ENCODE measurements around the gene OGDH. TPM values are rescaled to one million over a fixed set of nuclear protein-coding genes. Genes with fewer than 3 reads are reported as not detected.
"Not testable (repeated sequence)": the region's sequence is repeated elsewhere in the genome, so short reads cannot be mapped to it uniquely, and the experiment has no call there.

The OGDH gene
- total RNA-seq (2014; rRNA removed; shearing (Covaris generic)), result 28.5 and 35.3 TPM in 2 replicates
- 64.1 and 71.5 TPM in 2 replicates for polyA plus RNA-seq (2015; cell fraction: cytosol; rRNA removed)
- polyA plus RNA-seq (2015; cell fraction: nucleus; rRNA removed), result 29.8 and 36.0 TPM in 2 replicates

DNA sequence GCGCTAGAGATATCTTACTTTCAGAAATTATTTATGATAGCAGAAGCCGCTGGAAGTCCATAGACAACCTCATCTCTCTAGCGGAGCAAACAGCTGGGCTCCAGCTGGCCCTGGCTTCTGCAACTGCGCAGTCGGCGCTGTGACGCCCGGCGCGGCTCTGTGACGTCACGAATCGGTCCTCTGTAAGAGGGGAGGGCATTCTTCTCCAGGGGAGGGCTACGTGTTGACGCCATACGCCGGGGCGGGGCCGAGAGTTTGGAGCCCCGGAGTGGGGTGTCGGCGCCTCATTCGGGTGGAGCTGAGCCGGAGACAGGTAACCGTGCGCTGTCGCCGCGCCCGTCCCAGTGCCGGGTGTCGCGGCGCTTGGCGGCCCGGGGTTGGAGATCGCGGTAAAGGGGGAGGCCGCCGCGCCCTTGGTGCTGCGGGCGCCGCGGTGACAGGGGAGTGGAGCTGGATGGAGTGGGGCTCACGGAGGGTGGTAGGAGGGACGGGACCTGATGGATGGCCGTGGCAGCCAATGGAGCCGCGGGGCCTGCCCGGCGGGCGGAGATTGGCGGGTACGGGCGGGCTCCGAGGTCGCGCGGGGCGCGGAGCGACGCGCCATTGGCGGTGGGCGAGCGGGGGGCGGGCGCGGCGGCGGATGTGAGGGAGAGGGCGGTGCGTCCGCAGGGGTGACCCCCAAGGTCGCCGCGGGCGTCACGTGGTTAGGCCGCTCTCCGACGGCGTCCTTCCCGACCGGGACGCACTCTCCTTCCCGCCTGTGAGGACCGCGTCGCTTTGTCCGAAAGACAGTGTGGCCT, at the start of gene OGDH:
Gene OGDH (plus strand): TSS at position 287 of the 800 bp plus-strand sequence. CDS start 17,717 bp downstream, outside the sequence.
- in situ Hi-C loops (cut with HindIII; ENCODE audit: low pct_unique_long_range_greater_than_20kb, low sequenced_read_pairs), result no loop called here
- peak; percentile 99 for DNase-seq (ENCODE audit: low read depth, low spot score)

- no peak for DNase-seq (ENCODE audit: low read depth, low spot score)
- in situ Hi-C loops (cut with HindIII; ENCODE audit: low pct_unique_long_range_greater_than_20kb, low sequenced_read_pairs), result no loop called here
Observed at GRCh38 chr7:44557485-44557884, 48.9 kb upstream of the OGDH start.

DNA sequence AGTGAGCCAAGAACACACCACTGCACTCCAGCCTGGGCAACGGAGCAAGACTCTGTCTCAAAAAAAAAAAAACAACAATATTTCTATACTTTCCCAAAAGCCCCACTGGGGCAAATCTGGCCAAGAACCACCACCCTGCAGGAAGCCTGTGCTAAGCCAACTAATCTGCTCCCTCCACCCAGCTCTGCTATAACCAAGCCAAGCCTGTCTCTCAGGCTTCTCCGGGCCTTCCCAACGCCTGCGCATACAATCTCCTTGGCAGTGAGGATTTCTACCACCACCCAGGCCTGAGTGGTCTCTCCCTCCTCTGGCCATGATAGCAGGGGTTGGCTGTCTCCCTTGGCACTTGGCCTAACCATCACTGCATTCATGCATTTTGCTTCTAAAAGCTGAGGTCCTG, 46.9 kb upstream of the OGDH start:
- in situ Hi-C loops (cut with HindIII; ENCODE audit: low pct_unique_long_range_greater_than_20kb, low sequenced_read_pairs), result no loop called here
- DNase-seq (ENCODE audit: low read depth, low spot score), result no peak

DNA sequence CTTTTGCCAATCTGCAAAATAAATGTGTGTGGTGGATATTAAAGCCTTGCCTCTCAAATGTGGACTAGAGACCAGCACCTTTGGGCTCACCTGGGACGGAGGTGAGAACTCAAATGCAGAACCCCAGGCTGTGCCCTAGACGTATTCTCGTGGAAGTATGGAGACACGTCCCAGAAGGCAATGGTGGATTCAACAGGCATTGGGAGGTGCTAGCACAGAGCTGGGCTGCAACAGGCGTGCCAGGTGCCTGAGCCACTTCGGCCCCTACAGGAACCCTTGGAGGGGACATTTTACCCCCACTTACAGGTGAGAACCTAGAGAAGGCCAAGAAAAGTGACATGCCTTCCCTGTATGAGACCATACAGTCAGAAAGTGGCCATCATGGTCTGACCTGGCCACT, 44.9 kb upstream of the OGDH start:
- in situ Hi-C loops (cut with HindIII; ENCODE audit: low pct_unique_long_range_greater_than_20kb, low sequenced_read_pairs), result no loop called here

GRCh38 chr7:44561962-44562621, 44.3 kb upstream of the OGDH start:
- in situ Hi-C loops (cut with HindIII; ENCODE audit: low pct_unique_long_range_greater_than_20kb, low sequenced_read_pairs), result no loop called here
- DNase-seq (ENCODE audit: low read depth, low spot score), result no peak

More for the DNA sequence above, 44.9 kb upstream of the OGDH start:
- DNase-seq (ENCODE audit: low read depth, low spot score), result no peak

- in situ Hi-C loops (cut with HindIII; ENCODE audit: low pct_unique_long_range_greater_than_20kb, low sequenced_read_pairs); DNase-seq (ENCODE audit: low read depth, low spot score): not testable (repeated sequence)
Observed at GRCh38 chr7:44562622-44562962, 43.8 kb upstream of the OGDH start.

DNA sequence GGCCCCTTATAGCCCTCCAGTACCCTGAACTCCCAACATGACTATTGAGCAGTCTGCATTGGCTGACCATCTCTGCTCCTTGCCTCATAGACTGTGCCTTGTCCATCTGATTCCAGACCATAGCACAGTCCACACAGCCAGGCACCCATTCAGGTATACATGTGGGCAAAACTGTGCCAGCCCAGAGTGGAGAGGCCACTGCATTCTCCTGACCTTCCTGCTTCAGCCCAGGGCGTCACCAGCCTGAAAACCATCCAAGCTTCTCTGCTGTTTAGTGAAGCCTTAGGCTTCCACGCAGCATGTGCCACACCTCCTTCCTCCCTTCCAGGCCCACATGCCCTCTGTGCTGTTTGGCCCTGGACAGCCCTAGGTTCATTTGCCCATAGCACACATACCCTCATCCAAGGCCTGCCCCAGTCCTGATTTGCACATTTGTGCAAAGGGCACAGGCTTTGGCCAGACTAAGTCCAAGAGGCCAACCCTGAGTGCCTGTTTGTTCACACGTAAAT, 43.2 kb upstream of the OGDH start:
- DNase-seq (ENCODE audit: low read depth, low spot score), result no peak
- in situ Hi-C loops (cut with HindIII; ENCODE audit: low pct_unique_long_range_greater_than_20kb, low sequenced_read_pairs), result no loop called here

DNA sequence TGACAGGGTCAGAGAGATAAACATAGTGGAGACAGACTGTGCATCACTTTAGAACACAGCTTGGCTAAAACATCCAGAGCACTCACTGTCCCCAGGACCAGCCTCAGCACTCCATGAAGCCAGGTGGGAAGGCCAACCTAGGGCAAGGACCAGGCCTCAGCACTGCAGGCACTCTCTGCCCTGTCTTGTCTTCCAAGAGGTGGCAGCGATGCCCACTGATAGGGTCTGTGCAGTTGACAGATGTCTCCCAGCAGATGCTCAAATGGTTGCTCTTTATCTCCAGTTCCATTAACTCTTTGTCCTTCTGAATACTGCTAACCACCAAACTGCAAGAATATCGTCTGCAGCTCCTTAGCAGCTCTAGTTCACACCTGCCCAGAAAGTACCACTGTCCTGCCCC, 41.8 kb upstream of the OGDH start:
- no peak for DNase-seq (ENCODE audit: low read depth, low spot score)
- in situ Hi-C loops (cut with HindIII; ENCODE audit: low pct_unique_long_range_greater_than_20kb, low sequenced_read_pairs), result no loop called here

DNA sequence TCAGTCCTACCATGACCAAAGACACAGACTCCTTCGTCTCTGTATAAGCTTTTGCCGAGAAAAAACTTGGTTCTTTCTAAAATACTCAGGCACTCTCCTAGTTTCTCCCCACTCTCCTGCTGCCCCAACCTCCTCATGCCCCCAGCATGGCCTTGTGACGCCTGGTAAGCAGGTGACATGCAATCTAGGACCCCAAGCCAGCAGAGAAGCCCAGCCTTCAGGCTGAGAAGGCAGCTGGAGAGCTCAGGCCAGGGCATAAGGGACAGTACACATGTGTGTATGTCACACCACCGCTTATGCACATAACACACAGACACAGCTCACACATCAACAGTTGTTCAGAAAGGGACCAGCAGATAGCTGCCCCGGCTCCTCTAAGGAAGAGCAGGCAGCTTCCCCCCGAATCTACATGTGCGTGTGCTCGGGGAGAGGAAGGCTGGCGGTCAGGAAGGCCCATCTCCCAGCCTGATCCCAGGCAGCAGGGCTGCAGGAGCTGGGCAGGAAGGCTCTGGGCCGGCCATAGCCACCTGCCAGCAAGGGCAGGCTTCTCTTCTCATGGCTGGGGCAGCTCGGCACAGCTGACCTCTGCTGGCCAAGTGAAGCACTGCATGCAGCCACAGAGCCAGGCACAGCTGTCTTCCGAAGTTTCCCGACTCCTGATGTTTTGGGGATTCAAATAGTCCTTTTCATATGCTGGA, 41.2 kb upstream of the OGDH start:
- peak; percentile 82 for DNase-seq (ENCODE audit: low read depth, low spot score)
- in situ Hi-C loops (cut with HindIII; ENCODE audit: low pct_unique_long_range_greater_than_20kb, low sequenced_read_pairs), result no loop called here

DNA sequence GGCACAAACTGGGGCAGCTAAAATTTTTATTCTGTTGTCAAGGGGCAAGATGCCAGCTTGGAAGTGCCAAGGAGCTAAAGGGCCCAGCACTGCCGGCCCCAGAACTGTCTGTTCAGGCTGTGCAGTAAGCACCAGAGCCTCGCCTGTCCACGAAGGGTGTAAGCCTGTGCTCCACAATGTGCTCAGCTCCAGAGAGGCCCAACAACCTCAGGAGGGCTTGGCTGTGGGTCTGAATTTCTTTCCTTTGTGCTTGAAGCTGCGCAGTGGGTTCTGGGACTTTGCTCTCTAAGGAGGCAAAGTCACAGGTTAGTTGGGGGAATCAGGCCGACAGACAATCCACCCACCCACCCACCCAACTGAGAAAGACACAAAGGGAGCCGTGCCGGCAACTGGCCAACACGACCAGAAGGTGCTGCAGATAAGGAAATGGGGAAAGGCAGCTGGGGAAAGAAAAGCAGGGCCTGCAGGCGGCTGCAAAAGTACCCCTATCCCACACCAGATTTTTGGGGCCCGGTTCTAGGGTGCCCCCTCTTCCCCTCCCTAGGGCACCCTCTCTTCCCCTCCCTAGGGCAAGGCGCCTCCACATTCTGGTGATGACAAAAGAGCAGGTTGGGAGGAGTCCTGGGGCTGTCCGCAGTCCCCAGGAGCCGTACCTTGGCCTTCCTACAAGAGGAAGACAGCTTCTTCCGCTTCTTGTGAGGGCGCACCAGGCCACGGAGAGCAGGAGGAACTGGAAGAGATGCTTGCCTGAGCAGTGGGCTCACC, 40.5 kb upstream of the OGDH start:
- DNase-seq (ENCODE audit: low read depth, low spot score), result no peak
- in situ Hi-C loops (cut with HindIII; ENCODE audit: low pct_unique_long_range_greater_than_20kb, low sequenced_read_pairs), result no loop called here

DNA sequence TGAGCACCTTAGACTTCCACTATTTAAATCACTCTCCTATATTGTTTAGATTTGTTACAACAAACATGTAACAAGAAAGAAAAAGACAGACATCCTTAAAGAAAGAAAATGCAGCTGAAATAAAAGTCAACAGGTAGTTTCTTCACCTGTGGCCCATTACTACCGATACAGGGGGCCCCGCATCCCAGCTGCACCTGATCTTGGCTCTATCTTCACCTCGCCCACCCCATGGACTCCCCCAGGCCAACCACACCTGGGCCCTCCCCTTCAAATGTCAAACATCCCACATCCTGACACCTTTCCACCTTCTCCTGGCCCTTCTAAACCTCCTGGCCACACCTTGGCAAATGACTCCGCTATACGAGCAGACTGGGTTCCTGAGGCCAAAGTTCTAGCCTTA, 39.7 kb upstream of the OGDH start:
- DNase-seq (ENCODE audit: low read depth, low spot score), result no peak
- in situ Hi-C loops (cut with HindIII; ENCODE audit: low pct_unique_long_range_greater_than_20kb, low sequenced_read_pairs), result no loop called here

DNA sequence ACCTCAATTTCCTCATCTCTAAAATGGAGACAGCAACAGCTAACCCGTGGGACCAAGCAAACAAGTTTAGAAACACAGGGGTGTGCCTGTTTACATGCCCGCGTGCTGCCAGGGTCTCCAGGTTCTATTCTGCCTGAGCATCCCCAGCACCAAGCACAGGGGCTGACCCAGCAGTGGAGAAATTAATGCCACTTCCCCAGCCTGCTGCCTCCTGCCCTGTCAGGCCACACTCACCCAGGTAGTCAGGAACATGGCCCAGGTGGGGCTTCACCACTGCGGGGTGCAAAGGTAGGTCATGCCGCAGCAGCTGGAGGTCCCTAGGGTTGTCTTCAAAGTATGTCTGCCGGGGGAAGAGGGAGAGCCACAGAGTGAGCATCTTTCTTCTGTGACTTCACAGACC, 38.5 kb upstream of the OGDH start:
- in situ Hi-C loops (cut with HindIII; ENCODE audit: low pct_unique_long_range_greater_than_20kb, low sequenced_read_pairs), result no loop called here

DNA sequence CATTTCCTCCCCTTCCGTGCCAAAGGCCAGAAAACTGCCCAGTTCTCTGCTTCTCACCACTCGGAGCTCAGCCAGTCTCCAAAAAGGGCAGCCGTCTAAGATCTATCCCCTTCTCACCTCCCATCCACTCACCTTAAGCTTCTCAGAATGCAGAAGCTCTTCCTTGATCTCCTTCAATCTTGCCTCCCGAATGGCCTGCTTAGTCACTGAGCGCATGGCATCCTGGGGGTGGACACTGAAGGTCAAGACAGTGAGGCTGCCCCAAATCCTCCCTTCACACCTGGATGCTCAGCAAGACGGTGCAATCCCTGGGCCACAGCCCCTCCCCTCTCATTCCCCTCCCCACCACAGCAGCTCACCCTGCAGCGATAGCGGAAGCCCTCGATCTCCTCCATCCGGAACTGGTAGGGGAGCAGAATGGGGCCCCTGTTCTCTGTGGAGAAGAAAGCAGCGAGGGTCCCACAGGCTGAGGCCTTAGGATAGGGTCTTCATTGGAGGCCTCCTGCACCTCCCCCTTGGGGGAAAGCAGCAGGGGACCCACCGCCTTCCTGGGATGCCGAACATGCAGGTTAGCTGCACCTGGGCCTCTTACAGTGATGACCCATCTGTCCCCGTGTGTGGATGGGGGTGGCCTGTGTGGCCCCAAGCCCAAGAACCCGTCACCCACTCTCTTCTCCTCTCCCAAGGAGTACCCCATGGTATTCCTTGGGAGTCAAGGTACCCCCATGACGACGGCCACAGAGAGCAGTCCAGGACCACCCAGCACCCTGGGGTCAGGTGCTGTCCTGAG, 37.5 kb upstream of the OGDH start:
- DNase-seq (ENCODE audit: low read depth, low spot score), result no peak
- in situ Hi-C loops (cut with HindIII; ENCODE audit: low pct_unique_long_range_greater_than_20kb, low sequenced_read_pairs), result no loop called here

More for the DNA sequence above, 38.5 kb upstream of the OGDH start:
- no peak for DNase-seq (ENCODE audit: low read depth, low spot score)

DNA sequence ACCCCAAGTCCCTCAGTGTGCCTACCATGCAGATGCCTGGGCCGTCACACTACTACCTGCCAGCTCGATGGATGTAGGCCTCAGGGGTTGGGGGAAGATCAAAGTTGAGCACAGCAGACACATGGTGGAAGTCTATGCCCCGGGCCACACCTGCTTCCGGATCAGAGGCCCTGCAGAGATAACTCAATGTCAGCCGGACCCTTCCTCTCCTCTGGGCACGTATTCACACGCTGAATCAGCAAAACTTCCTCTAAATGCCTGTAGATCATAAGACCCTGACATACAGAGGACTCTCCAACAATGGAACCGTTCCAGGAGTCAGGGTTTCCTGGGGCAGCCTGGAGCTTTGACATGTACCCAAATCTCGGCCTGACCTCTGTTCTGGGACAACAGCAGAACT, 36.5 kb upstream of the OGDH start:
- in situ Hi-C loops (cut with HindIII; ENCODE audit: low pct_unique_long_range_greater_than_20kb, low sequenced_read_pairs), result no loop called here
- DNase-seq (ENCODE audit: low read depth, low spot score), result no peak

DNA sequence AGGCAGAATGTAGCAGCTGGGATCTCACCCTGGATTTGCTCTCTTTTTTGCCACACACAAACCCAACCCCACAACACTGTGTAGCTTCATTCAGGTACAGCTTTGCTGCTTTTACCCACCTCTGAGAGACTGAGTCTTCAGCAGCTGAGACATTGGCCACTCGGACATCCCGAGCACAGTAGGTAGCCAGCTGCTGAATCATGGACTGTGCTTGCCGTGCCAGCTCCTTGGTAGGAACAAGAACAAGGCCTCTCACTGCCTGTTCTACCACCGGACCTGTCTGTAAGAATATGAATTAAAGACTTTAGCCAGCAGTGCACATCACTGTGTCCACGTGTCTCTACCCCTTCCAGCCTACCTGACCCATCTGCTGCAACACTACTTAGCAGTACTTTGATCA, 33.7 kb upstream of the OGDH start:
- in situ Hi-C loops (cut with HindIII; ENCODE audit: low pct_unique_long_range_greater_than_20kb, low sequenced_read_pairs), result no loop called here
- no peak for DNase-seq (ENCODE audit: low read depth, low spot score)

DNA sequence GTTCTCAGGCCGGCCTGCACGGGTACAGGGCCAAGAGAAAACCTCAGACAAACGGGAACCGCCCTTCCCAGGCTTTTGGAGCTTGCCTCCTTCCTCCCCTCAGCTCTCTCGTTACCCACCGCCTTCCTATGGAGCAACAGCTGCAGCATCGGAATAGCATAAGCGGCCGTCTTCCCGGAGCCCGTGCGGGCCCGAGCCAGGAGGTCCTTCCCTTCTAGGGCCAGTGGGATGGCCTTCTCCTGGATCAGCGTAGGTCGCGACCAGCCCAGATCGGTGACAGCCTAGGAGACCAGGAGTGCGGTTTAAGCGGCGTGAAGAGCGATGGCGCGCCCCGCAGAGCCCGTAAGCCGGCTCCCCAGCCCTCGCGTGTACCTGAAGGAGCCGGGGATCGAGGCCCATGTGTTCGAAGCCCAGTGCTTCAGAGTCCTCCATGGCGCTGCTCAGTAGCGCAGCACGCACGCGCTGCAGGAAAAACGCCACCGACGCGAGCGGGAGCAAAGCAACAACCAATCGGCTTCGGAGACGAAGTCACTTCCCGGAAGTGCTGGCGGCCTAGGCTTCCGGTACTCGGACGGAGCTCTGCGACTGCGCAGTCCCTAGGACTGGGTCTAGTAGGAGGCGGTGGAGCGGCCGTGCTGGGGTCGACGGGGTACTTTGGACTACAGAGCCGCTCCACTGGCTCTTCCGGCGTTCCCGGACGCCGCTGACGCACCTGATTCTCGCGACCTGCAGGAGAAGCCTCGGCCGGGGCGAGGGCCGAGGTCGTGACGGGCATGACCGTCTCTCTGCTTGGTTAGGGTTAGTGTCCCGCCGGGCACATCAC, 32.8 kb upstream of the OGDH start, which contains the start of gene DDX56:
Gene DDX56 (minus strand): TSS at position 445 of the 823 bp plus-strand sequence. CDS start 13 bp downstream, at position 432.
- DNase-seq (ENCODE audit: low read depth, low spot score), result peak; percentile 99
- in situ Hi-C loops (cut with HindIII; ENCODE audit: low pct_unique_long_range_greater_than_20kb, low sequenced_read_pairs), result no loop called here

All from SK-MEL-5 (cell line).